Activated CD4-positive, alpha-beta T cell treated with anti-CD3 and anti-CD28 coated beads for 36 hours (primary cell): ENCODE results near the gene MCTP1. TPM values are rescaled to one million over a fixed set of nuclear protein-coding genes. Genes with fewer than 3 reads are reported as not detected.

Experiments
- ATAC-seq: fragments of 200-7000 bp; cut with Tn5 transposase; one replicate; pipeline ENCODE4 v1.10.0; 2021; ENCODE audit warnings: mild to moderate bottlenecking, moderate library complexity
- CTCF ChIA-PET: fragments of 350-600 bp; sonication (Branson Sonifier 250); formaldehyde crosslinking; loops from one replicate; lab custom pipeline; 2021; ENCODE audit warnings: antibody characterized with exemption; lab: Charles Lee
- POLR2A ChIA-PET: fragments of 350-600 bp; sonication (Branson Sonifier 250); formaldehyde crosslinking; loops from one replicate; lab custom pipeline; 2021; ENCODE audit warnings: antibody characterized with exemption, inconsistent platforms; lab: Charles Lee
- DNase-seq: peaks from one replicate; pipeline ENCODE4 v3.0.0-alpha.2; 2020
- H3K27ac Mint-ChIP-seq: one replicate; pipeline ENCODE4 v1.8.0; 2021; ENCODE audit warnings: mixed read lengths
- H3K27me3 Mint-ChIP-seq: one replicate; pipeline ENCODE4 v1.8.0; 2021; ENCODE audit warnings: mixed read lengths
- H3K36me3 Mint-ChIP-seq: one replicate; pipeline ENCODE4 v1.8.0; 2021; ENCODE audit warnings: low read depth, mixed read lengths
- H3K4me1 Mint-ChIP-seq: one replicate; pipeline ENCODE4 v1.8.0; 2021; ENCODE audit warnings: mixed read lengths
- H3K4me3 Mint-ChIP-seq: one replicate; pipeline ENCODE4 v1.8.0; 2021; ENCODE audit warnings: mild to moderate bottlenecking, moderate library complexity, mixed read lengths
- H3K9me3 Mint-ChIP-seq: one replicate; pipeline ENCODE4 v1.8.0; 2021; ENCODE audit warnings: low read depth, mixed read lengths
- intact Hi-C, 2 experiments: fragments of 100-400 bp; cut with DNase I in 1 of 2; cut with micrococcal nuclease in 1 of 2; formaldehyde crosslinking; loops; one replicate each; pipeline versions ENCODE4 v1.14.2 to v1.15.1; 2022 to 2024; cut with DNase I, micrococcal nuclease
- total RNA-seq, 2 experiments: library from RNA; stranded (reverse); gene quantifications; one replicate each; pipeline ENCODE4 v1.2.3, GENCODE V29; 2021

Gene MCTP1
- total RNA-seq, 2 experiments from 2014 or later: 0.32 to 0.53 TPM

DNA sequence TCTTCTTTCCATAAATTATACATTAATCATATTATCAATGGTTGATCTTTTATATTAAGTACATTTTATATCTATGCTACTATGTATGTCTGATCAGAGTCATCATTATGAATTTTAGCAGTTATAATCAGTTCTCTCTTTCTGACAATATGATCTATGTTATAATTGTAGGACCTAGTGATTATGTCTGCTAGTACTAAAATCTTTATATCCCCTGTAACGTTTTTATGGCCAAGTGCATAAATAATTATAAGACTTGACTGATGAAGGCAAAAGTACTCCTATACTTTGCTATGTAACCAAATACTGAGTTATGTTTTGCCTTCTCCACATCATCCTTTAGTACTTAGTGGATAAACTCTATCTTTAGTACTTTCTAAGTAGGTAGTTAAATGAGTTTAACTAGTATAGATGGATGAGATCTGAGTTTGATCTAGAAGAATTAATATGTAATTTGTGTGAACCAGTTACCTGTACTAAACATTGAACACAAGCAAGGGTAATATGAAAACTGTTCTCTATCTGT is 591.0 kb downstream of the MCTP1 start:
- DNase-seq: no peak
- ChIA-PET POLR2A (no interaction called here), CTCF (interaction anchor here (0.7 kb wide), 1 partner anchor 156 kb away, joined by 3 read pairs; no protein-coding TSS in a partner anchor)
- no peak for ATAC-seq
- no peaks in the 10 kb centered on the region for H3K9me3 Mint-ChIP-seq
- no peak overlapping the region for H3K4me3 Mint-ChIP-seq
- intact Hi-C loops: loop anchor here (1.0 to 5.0 kb wide), 3 partner anchors 77 to 169 kb away; partner anchors contain the start of genes KIAA0825 (in 1 of the 2) and SLF1 (in 1 of the 2)
- H3K4me1 Mint-ChIP-seq: no peaks in the 10 kb centered on the region
- no peak overlapping the region for H3K27ac Mint-ChIP-seq
- peaks cover 18% of the 10 kb centered on the region for H3K36me3 Mint-ChIP-seq
- H3K27me3 Mint-ChIP-seq: no peaks in the 10 kb centered on the region

DNA sequence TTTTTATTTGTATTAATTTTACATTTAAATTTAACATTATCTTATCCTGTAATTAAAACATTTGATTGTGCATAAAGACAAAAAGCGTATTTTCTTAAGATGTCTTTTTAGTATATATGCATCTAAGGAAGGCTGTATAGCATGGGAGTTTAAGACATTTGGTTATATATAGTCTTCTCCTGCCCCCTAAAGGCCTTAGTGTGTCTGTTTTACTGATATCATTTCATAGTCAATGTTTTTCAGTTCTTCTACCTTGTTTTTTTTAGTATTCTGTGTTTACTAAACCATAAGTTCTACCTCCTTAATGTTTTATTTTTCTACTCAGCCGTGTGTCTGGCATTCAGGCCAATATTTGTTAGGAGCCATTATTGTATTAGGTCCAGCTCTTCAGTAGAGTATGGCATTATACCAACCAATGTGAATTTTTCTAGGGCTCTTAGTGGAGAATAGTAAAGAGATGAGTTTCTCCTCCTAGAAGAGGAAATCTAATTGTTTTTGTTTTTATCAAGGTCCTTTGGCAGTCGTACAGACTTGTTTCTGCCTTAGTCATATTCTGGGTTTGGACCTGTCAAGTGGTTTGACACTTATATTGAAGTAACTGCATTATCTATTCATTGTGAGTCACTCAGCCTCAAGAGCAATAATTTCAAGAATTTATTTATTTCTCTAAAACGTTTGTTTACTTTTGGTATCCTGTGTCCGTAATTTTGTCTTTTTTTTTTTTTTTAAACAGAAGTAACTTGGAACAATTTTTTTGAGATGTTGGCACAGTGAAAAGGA is 591.7 kb downstream of the MCTP1 start:
- intact Hi-C loops: loop anchor here (1.0 to 5.0 kb wide), 3 partner anchors 76 to 168 kb away; partner anchors contain the start of genes KIAA0825 (in 1 of the 2) and SLF1 (in 1 of the 2)
- Mint-ChIP-seq H3K27ac (no peak overlapping the region), H3K36me3 (peaks cover 23% of the 10 kb centered on the region), H3K9me3 (no peaks in the 10 kb centered on the region), H3K27me3 (no peaks in the 10 kb centered on the region), H3K4me1 (no peaks in the 10 kb centered on the region), H3K4me3 (no peak overlapping the region)
- POLR2A ChIA-PET: no interaction called here
- CTCF ChIA-PET: interaction anchor here (0.7 to 1.0 kb wide), 4 partner anchors 63 to 175 kb away, joined by 3 to 5 read pairs (median 3); no protein-coding TSS in a partner anchor
- no peak for DNase-seq
- ATAC-seq: no peak

DNA sequence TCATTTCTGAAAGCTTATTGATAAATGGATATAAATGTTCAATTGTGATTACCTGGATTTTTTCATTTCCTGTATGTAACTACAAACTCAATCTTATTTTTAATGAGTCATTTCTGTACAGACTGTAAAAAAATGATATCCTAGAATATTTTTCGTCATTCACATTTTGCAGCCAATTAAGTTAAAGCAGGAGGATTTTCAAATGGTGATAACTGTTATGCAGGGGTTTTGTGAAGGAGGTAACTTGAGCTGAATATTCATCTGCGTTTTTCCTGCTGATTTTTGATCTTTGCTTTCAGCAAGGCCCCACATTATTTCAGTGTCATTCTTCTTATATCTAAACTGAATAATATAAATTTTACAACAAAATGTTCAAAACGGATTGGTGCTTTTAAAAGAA is 592.3 kb downstream of the MCTP1 start:
- H3K36me3 Mint-ChIP-seq: peaks cover 23% of the 10 kb centered on the region
- H3K27ac Mint-ChIP-seq: no peak overlapping the region
- DNase-seq (no peak), ATAC-seq (no peak)
- ChIA-PET CTCF (interaction anchor here (0.9 to 1.0 kb wide), 3 partner anchors 62 to 174 kb away, joined by 3 to 5 read pairs (median 3); no protein-coding TSS in a partner anchor), POLR2A (no interaction called here)
- H3K27me3 Mint-ChIP-seq: no peaks in the 10 kb centered on the region
- intact Hi-C loops: loop anchor here in 1 of 2 experiments (5.0 kb wide), 2 partner anchors 75 to 165 kb away; partner anchors contain the start of genes KIAA0825 and SLF1
- no peaks in the 10 kb centered on the region for H3K4me1 Mint-ChIP-seq
- H3K4me3 Mint-ChIP-seq: no peak overlapping the region
- H3K9me3 Mint-ChIP-seq: no peaks in the 10 kb centered on the region

DNA sequence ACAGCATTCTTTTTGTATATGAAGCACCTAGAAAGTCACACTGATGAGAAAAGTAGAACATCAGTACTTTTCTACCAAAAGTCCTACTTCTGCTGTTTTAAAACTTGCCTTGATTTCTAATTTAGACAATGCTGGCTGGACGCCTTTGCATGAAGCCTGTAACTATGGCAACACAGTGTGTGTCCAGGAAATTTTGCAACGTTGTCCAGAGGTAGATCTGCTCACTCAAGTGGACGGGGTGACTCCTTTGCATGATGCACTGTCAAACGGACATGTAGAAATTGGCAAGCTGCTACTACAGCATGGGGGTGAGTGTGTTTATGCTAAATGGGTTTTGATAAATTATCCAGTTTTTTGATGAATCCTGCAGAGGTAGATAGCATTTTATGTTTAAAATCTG is 592.9 kb downstream of the MCTP1 start:
- ATAC-seq (no peak), DNase-seq (no peak)
- no peaks in the 10 kb centered on the region for H3K4me1 Mint-ChIP-seq
- intact Hi-C loops: loop anchor here in 1 of 2 experiments (5.0 kb wide), 2 partner anchors 75 to 165 kb away; partner anchors contain the start of genes KIAA0825 and SLF1
- ChIA-PET CTCF (no interaction called here), POLR2A (no interaction called here)
- H3K27me3 Mint-ChIP-seq: no peaks in the 10 kb centered on the region
- no peak overlapping the region for H3K4me3 Mint-ChIP-seq
- no peaks in the 10 kb centered on the region for H3K9me3 Mint-ChIP-seq
- H3K36me3 Mint-ChIP-seq: peaks cover 26% of the 10 kb centered on the region
- no peak overlapping the region for H3K27ac Mint-ChIP-seq

DNA sequence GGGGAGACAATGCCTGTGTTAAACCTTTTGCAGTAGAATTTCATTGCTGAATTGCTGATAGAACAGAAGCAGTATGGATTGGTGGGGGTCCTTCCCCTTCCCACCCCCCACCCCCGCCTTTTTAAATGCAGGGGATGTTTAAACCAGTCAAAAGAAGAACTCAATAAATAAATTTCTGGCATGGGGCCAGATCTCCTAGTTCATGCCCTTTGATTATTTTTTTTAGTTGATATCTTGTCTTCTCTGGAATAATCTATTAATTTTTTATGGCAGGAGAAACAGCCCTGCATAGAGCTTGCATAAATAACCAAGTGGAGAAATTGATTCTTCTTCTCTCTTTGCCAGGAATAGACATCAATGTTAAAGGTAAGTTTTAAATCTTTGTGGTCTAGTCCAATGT is 593.6 kb downstream of the MCTP1 start:
- ChIA-PET CTCF (no interaction called here), POLR2A (no interaction called here)
- intact Hi-C loops: loop anchor here in 1 of 2 experiments (5.0 kb wide), 2 partner anchors 74 to 164 kb away; partner anchors contain the start of genes KIAA0825 and SLF1
- no peaks in the 10 kb centered on the region for H3K9me3 Mint-ChIP-seq
- peaks cover 26% of the 10 kb centered on the region for H3K36me3 Mint-ChIP-seq
- H3K27ac Mint-ChIP-seq: no peak overlapping the region
- no peaks in the 10 kb centered on the region for H3K4me1 Mint-ChIP-seq
- DNase-seq: no peak
- no peaks in the 10 kb centered on the region for H3K27me3 Mint-ChIP-seq
- no peak for ATAC-seq
- no peak overlapping the region for H3K4me3 Mint-ChIP-seq

DNA sequence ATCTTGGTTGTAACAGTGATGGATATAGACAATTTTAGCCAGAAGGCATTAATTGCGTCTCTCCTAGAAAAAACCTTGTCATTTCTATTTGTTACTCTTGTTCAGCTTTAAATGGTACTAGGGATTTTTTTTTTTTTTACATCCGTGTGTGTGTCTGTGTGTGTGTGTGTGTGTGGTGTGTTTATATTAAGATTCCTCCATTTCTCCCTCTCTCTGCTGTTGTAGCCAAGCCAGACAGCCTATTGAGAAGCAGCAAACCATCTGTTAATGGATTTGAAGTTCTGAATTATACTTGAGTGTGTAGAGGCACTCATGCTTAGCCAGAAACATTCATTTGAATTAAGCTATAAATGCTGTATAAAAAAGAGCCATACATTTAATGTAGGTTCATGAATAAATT is 594.1 kb downstream of the MCTP1 start:
- POLR2A ChIA-PET: no interaction called here
- Mint-ChIP-seq H3K4me1 (no peaks in the 10 kb centered on the region), H3K9me3 (no peaks in the 10 kb centered on the region), H3K27me3 (no peaks in the 10 kb centered on the region), H3K4me3 (no peak overlapping the region), H3K36me3 (peaks cover 27% of the 10 kb centered on the region), H3K27ac (no peak overlapping the region)
- intact Hi-C loops: loop anchor here in 1 of 2 experiments (5.0 kb wide), 2 partner anchors 73 to 163 kb away; partner anchors contain the start of genes KIAA0825 and SLF1
- CTCF ChIA-PET: interaction anchor here (0.6 kb wide), 1 partner anchor 494 kb away, joined by 3 read pairs; no protein-coding TSS in a partner anchor
- no peak for ATAC-seq
- no peak for DNase-seq

DNA sequence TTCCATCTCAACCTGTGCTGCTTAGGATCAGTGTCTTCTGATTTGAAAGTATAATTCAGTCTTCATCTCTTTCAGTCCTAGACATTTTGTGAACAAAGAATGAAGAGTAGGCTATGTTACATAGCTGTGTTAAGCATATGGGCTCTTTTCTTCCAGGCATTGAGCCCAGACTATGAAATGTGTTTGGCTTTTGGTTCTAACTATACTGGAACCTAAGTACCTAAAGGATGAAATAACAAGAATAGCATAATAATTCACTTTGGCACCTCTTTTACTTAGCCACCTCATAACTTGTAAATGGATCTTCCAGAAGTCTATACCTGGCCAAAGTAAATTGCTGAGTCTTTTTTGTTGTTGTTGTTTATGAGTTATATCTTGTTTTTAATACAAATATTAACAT is 595.0 kb downstream of the MCTP1 start:
- Mint-ChIP-seq H3K27me3 (no peaks in the 10 kb centered on the region), H3K4me1 (no peaks in the 10 kb centered on the region), H3K9me3 (no peaks in the 10 kb centered on the region), H3K36me3 (peaks cover 27% of the 10 kb centered on the region), H3K4me3 (no peak overlapping the region), H3K27ac (no peak overlapping the region)
- ATAC-seq (no peak), DNase-seq (no peak)
- POLR2A ChIA-PET: no interaction called here
- CTCF ChIA-PET: interaction anchor here (1.3 kb wide), 1 partner anchor 77 kb away, joined by 3 read pairs; no protein-coding TSS in a partner anchor
- intact Hi-C loops: loop anchor here in 1 of 2 experiments (5.0 kb wide), 2 partner anchors 73 to 163 kb away; partner anchors contain the start of genes KIAA0825 and SLF1

DNA sequence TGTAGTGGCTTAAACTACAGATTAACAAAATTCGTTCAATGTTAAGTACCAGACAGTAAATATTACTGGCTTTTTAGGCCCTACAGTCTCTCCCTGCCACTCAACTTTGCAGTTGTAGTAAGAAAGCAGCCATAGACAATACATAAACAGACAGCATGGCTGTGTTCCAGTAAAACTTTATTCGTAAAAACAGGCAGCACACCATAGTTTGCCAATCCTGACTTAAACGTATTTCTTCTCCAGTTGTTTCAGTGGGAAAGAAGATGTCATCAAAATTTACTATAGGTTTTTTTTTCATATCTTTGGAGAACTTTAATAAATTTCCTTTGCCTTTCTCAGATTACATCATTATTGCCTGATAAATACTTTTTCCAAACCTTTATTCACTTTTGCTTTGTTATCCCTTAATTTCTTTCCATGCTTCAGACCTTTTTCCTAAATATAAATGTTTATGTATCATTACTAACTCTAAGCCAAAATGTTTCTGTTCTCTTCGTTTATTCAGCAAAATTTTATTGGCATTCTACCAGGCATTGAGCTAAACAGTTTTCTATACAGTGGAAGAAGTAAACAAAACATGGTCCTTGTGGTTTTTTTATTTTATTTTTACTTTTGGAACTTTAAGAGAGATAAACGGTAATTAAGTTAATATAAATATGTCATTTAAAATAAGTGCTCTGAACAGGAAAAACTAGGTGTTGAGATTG is 601.9 kb downstream of the MCTP1 start:
- no peaks in the 10 kb centered on the region for H3K27me3 Mint-ChIP-seq
- ChIA-PET POLR2A (no interaction called here), CTCF (no interaction called here)
- DNase-seq: no peak
- H3K4me1 Mint-ChIP-seq: no peaks in the 10 kb centered on the region
- no peak overlapping the region for H3K27ac Mint-ChIP-seq
- no peak overlapping the region for H3K4me3 Mint-ChIP-seq
- H3K9me3 Mint-ChIP-seq: no peaks in the 10 kb centered on the region
- intact Hi-C loops: no loop called here
- H3K36me3 Mint-ChIP-seq: peaks cover 13% of the 10 kb centered on the region
- ATAC-seq: no peak

DNA sequence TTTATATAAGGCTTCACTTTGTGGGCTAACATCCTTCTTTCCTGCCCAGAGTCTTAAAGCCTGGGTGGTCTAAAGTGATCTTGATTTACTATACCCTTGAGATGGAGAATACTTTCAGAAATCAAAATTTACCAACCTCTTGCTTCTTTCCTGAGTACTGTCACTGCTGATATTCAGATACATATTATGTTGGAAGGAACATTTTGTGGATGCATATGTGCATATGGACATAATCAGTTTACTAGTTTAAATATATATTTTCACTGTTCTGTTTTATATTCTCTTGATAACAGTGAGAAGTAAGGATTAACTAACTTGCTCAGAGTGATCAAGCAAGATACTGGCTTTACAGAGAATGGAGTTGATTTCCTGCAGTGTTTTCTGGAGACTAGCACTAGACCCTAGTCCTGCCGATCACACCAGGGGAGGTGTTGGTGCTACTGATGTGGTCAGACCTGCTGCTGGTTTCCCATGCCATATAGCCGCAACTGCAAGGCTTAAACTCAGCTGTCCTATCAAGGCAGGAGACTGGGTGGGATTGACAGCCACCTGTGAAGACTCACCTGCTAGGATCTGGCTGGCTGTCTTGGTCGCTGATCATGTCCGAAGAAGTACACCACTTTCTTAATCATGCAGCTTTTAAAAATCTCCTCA is 608.8 kb downstream of the MCTP1 start:
- Mint-ChIP-seq H3K4me1 (no peaks in the 10 kb centered on the region), H3K9me3 (no peaks in the 10 kb centered on the region), H3K27ac (no peak overlapping the region), H3K36me3 (peaks cover 9% of the 10 kb centered on the region), H3K4me3 (no peak overlapping the region), H3K27me3 (no peaks in the 10 kb centered on the region)
- no peak for DNase-seq
- ChIA-PET POLR2A (no interaction called here), CTCF (interaction anchor here (1.2 kb wide), 1 partner anchor 61 kb away, joined by 4 read pairs; no protein-coding TSS in a partner anchor)
- ATAC-seq: no peak
- intact Hi-C loops: no loop called here

DNA sequence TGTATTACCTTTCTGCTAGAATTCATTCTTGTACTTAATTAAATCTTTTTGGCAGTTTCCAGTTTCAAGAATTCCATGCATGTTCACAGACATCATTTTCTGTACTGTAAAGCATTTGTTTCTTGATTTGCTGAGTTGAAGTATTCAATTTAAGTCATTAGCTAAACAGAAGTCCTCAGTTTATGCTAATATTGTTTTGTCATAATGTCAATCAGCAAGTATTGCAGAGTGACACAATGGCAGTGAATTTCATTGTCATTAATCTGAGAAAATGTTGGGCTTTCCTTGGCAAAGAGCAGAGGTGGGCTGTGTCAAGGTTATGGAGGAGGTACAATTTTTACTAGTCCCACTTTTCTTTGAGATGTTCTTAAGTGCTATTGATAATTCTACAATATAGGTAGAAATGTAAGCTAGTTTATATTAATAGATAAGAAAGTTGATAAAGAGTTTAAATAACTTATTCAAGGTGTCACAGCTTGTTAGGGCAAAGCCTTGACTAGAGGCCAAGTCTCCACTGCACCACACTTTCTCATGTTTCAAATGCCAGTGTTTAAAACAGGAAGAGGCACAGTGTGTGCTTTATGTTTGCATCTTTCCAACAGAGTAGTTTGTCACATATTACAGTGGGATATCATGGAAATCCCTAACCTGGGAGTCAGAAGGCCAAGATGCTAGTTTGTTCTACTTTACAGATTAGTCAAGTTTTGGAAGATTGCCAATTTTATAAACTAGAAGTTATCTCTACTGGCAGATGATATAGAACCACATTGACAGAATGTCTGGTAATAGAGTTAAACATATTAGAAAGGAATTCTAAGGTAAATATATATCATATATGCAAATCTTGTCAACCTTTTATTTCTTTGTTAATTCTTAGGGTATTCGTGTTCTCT is 610.2 kb downstream of the MCTP1 start:
- no peak for DNase-seq
- CTCF ChIA-PET: interaction anchor here (0.6 to 1.2 kb wide), 3 partner anchors 11 to 63 kb away, joined by 3 to 4 read pairs (median 4); no protein-coding TSS in a partner anchor
- H3K27ac Mint-ChIP-seq: no peak overlapping the region
- ATAC-seq: no peak
- POLR2A ChIA-PET: interaction anchor here (0.6 kb wide), 1 partner anchor 13 kb away, joined by 5 read pairs; no protein-coding TSS in a partner anchor
- H3K4me1 Mint-ChIP-seq: no peaks in the 10 kb centered on the region
- H3K4me3 Mint-ChIP-seq: no peak overlapping the region
- no peaks in the 10 kb centered on the region for H3K9me3 Mint-ChIP-seq
- intact Hi-C loops: no loop called here
- H3K27me3 Mint-ChIP-seq: no peaks in the 10 kb centered on the region
- H3K36me3 Mint-ChIP-seq: peaks cover 9% of the 10 kb centered on the region
